ENCODE results near the gene CLINT1.

The CLINT1 gene

DNA sequence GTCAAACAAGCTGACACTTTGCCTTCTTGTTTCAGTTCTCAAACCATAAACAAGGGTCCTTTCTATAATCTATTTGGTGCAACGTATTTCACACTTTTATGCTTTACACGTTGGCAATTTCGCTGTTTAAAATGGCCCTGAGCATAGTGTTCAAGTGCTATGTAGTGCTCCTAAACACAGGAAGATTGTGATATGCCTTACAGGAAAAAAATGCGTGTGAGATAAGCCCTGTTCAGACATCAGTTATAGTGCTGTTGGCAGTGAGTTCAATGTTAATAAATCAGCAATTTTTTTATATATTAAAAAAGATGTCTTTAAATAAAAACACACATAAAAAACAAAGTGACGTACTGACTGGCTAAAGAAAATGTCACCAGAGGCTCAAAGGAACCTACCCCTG, 23.9 kb downstream of the CLINT1 start:
- Histone ChIP-seq H3K4me1 (ENCODE audit: control insufficient read depth in 2 of 2, insufficient read depth in 1 of 2, low read depth in 1 of 2, low read length in 2 of 2) (no peaks in the 10 kb centered on the region), H3K27me3 (ENCODE audit: control insufficient read depth in 3 of 3, insufficient read depth in 3 of 3, low read depth in 1 of 3, low read length in 3 of 3) (no peaks in the 10 kb centered on the region), H4K91ac (ENCODE audit: low read depth, low read length, poor library complexity) (no peak overlapping the region), H3K9me3 (replicated peaks in 1 of 2; ENCODE audit: control insufficient read depth in 2 of 2, insufficient read depth in 1 of 2, low read depth in 1 of 2, low read length in 2 of 2) (no peaks in the 10 kb centered on the region), H3K4me2 (ENCODE audit: insufficient read depth, low read length, poor library complexity, severe bottlenecking) (no peak overlapping the region), H3K23ac (ENCODE audit: low read depth, low read length, poor library complexity) (no peak overlapping the region), H2BK12ac (ENCODE audit: low read length) (no peak overlapping the region), H4K8ac (ENCODE audit: low read depth, low read length) (no peak overlapping the region), H3K18ac (ENCODE audit: low read length) (no peak overlapping the region), H2BK5ac (ENCODE audit: low read length) (no peak overlapping the region), H3K9ac (ENCODE audit: low read depth, low read length, poor library complexity) (no peak overlapping the region), H3K79me1 (ENCODE audit: low read depth, low read length) (peaks cover 4% of the 10 kb centered on the region), H2BK15ac (ENCODE audit: low read length) (no peak overlapping the region), H3K27ac (replicated peaks; ENCODE audit: low read length) (no peak overlapping the region), H2AFZ (ENCODE audit: low read length) (no peak overlapping the region), H2BK120ac (ENCODE audit: low read depth, low read length) (no peak overlapping the region), H3K36me3 (replicated peaks in 1 of 2; ENCODE audit: control insufficient read depth in 2 of 2, insufficient read depth in 2 of 2, low read length in 2 of 2) (peaks cover 0 to 5% of the 10 kb centered on the region in 2 donors), H3K4me3 (ENCODE audit: low read length in 2 of 2) (no peak overlapping the region), H3K14ac (ENCODE audit: low read length) (no peak overlapping the region), H2AK5ac (ENCODE audit: low read depth, low read length) (no peak overlapping the region), H3K4ac (ENCODE audit: low read length) (no peak overlapping the region)
- WGBS, 2 donors (ENCODE audit: extremely low coverage in 2 of 2, insufficient read length in 2 of 2, insufficient replicate concordance in 1 of 2), result no CpG with 5 or more reads among the region's 5 CpGs
- DNase-seq (ENCODE audit: low spot score), result no peak

DNA sequence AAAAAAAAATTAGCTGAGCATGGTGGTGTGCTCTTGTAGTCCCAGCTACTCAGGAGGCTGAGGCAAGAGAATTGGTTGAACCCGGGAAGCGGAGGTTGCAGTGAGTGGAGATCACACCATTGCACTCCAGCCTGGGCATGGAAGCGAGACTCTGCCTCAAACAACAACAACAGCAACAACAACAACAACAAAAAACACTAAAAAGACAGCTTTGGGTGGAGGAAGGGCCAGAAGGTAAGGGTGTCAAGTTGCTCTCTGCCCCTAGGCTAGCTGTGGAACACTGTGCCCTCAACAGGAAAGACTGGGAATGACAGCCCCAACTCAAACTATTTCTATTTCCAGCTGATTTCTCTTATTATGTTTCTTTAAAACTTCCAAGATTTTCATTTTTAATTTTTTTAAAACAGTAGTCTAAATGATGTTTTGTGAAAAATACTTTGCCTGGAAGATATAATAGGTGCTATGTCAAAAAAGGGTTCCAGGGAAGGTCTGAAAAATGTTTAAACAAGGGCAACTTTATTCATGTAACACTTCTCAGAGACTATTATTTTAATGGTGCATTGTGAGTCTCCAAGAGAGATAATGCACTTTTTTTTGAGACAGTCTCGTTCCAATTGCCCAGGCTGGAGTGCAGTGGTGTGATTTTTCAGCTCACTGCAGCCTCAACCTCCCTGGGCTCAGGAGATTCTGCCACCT, 29.9 kb downstream of the CLINT1 start:
- no CpG with 5 or more reads among the region's 4 CpGs for WGBS, 2 donors (ENCODE audit: extremely low coverage in 2 of 2, insufficient read length in 2 of 2, insufficient replicate concordance in 1 of 2)
- Histone ChIP-seq H2AK5ac (ENCODE audit: low read depth, low read length) (no peak overlapping the region), H3K27me3 (ENCODE audit: control insufficient read depth in 3 of 3, insufficient read depth in 3 of 3, low read depth in 1 of 3, low read length in 3 of 3) (no peaks in the 10 kb centered on the region), H4K91ac (ENCODE audit: low read depth, low read length, poor library complexity) (no peak overlapping the region), H3K79me1 (ENCODE audit: low read depth, low read length) (no peaks in the 10 kb centered on the region), H3K36me3 (replicated peaks in 1 of 2; ENCODE audit: control insufficient read depth in 2 of 2, insufficient read depth in 2 of 2, low read length in 2 of 2) (peaks cover 0 to 7% of the 10 kb centered on the region in 2 donors), H3K4me3 (ENCODE audit: low read length in 2 of 2) (no peak overlapping the region), H3K18ac (ENCODE audit: low read length) (no peak overlapping the region), H2BK120ac (ENCODE audit: low read depth, low read length) (no peak overlapping the region), H3K4me2 (ENCODE audit: insufficient read depth, low read length, poor library complexity, severe bottlenecking) (no peak overlapping the region), H3K9ac (ENCODE audit: low read depth, low read length, poor library complexity) (no peak overlapping the region), H3K27ac (replicated peaks; ENCODE audit: low read length) (no peak overlapping the region), H2AFZ (ENCODE audit: low read length) (no peak overlapping the region), H4K8ac (ENCODE audit: low read depth, low read length) (no peak overlapping the region), H2BK15ac (ENCODE audit: low read length) (no peak overlapping the region), H3K9me3 (replicated peaks in 1 of 2; ENCODE audit: control insufficient read depth in 2 of 2, insufficient read depth in 1 of 2, low read depth in 1 of 2, low read length in 2 of 2) (no peaks in the 10 kb centered on the region), H2BK12ac (ENCODE audit: low read length) (no peak overlapping the region), H2BK5ac (ENCODE audit: low read length) (no peak overlapping the region), H3K23ac (ENCODE audit: low read depth, low read length, poor library complexity) (no peak overlapping the region), H3K4me1 (ENCODE audit: control insufficient read depth in 2 of 2, insufficient read depth in 1 of 2, low read depth in 1 of 2, low read length in 2 of 2) (no peaks in the 10 kb centered on the region), H3K4ac (ENCODE audit: low read length) (no peak overlapping the region), H3K14ac (ENCODE audit: low read length) (no peak overlapping the region)
- DNase-seq (ENCODE audit: low spot score), result no peak

DNA sequence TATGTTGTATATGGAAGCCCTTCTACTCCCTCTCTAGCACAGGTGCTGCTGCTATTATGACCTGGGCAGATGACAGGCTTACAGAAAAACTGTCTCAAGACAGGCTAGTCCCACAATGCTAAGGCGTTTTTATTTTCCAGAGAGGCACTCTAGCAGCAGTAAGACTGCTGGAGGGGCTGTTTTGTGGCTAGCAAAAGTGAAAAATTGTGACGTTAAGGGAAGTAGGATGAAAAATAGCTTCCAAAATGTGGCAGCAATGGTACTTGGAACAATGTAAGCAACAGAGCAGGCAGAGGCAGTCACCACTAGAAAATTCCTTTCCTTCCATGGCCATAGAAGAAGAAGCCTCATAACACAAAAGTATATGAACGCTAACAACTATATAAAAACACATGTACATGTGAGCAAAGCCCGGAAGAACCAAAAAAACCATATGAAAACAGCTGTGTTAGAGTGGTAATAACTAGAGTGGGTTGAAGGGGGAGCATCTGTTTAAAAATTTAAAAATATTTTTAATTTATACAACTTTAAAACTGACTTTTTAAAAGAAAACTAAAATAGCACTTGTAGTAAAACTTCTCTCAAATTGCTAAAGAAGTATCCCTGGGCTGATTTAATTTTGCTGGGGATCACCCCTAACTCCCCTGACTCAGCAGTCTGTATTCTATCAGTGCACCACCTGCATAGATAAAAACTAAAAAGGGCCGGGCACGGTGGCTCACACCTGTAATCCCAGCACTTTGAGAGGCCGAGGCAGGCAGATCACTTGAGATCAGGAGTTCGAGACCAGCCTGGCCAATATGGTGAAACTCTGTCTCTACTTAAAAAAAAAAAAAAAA, 30.6 kb downstream of the CLINT1 start:
- Histone ChIP-seq H3K18ac (ENCODE audit: low read length) (no peak overlapping the region), H3K27ac (replicated peaks; ENCODE audit: low read length) (no peak overlapping the region), H3K4ac (ENCODE audit: low read length) (no peak overlapping the region), H2BK12ac (ENCODE audit: low read length) (no peak overlapping the region), H2BK5ac (ENCODE audit: low read length) (no peak overlapping the region), H3K9ac (ENCODE audit: low read depth, low read length, poor library complexity) (no peak overlapping the region), H3K4me1 (ENCODE audit: control insufficient read depth in 2 of 2, insufficient read depth in 1 of 2, low read depth in 1 of 2, low read length in 2 of 2) (peaks cover 0 to 2% of the 10 kb centered on the region in 2 donors), H4K91ac (ENCODE audit: low read depth, low read length, poor library complexity) (no peak overlapping the region), H3K23ac (ENCODE audit: low read depth, low read length, poor library complexity) (no peak overlapping the region), H2BK15ac (ENCODE audit: low read length) (no peak overlapping the region), H4K8ac (ENCODE audit: low read depth, low read length) (no peak overlapping the region), H2AK5ac (ENCODE audit: low read depth, low read length) (no peak overlapping the region), H3K4me2 (ENCODE audit: insufficient read depth, low read length, poor library complexity, severe bottlenecking) (no peak overlapping the region), H3K27me3 (ENCODE audit: control insufficient read depth in 3 of 3, insufficient read depth in 3 of 3, low read depth in 1 of 3, low read length in 3 of 3) (no peaks in the 10 kb centered on the region), H2BK120ac (ENCODE audit: low read depth, low read length) (no peak overlapping the region), H3K9me3 (replicated peaks in 1 of 2; ENCODE audit: control insufficient read depth in 2 of 2, insufficient read depth in 1 of 2, low read depth in 1 of 2, low read length in 2 of 2) (no peaks in the 10 kb centered on the region), H3K14ac (ENCODE audit: low read length) (no peak overlapping the region), H3K4me3 (ENCODE audit: low read length in 2 of 2) (no peak overlapping the region), H2AFZ (ENCODE audit: low read length) (no peak overlapping the region), H3K36me3 (replicated peaks in 1 of 2; ENCODE audit: control insufficient read depth in 2 of 2, insufficient read depth in 2 of 2, low read length in 2 of 2) (peaks cover 0 to 5% of the 10 kb centered on the region in 2 donors), H3K79me1 (ENCODE audit: low read depth, low read length) (peaks cover 2% of the 10 kb centered on the region)
- no peak for DNase-seq (ENCODE audit: low spot score)
- no CpG with 5 or more reads among the region's 8 CpGs for WGBS, 2 donors (ENCODE audit: extremely low coverage in 2 of 2, insufficient read length in 2 of 2, insufficient replicate concordance in 1 of 2)

DNA sequence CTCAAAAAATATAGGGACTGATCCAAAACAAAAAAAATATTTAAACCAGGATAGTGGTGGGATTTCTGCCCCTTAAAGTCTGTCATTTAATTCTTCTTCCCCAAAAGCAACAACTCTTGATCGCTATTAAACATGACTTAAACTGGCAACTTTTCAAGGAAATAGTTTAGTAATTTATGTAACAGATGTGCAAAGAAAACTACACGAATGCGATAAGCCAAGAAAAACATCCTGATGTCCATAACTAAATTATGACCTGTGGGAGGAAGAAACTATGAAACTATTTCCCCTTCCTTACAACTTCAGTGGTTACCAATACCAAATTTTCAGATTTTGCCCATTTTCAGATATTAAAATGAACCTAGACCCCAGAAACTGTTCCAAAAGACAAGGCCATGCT, 31.5 kb downstream of the CLINT1 start:
- no peak for DNase-seq (ENCODE audit: low spot score)
- WGBS, 2 donors (ENCODE audit: extremely low coverage in 2 of 2, insufficient read length in 2 of 2, insufficient replicate concordance in 1 of 2), result no CpG with 5 or more reads among the region's 3 CpGs
- H2BK12ac ChIP-seq (ENCODE audit: low read length), result no peak overlapping the region
- H2AK5ac ChIP-seq (ENCODE audit: low read depth, low read length), result no peak overlapping the region
- H2BK5ac ChIP-seq (ENCODE audit: low read length), result no peak overlapping the region
- no peak overlapping the region for H2BK15ac ChIP-seq (ENCODE audit: low read length)
- no peak overlapping the region for H4K91ac ChIP-seq (ENCODE audit: low read depth, low read length, poor library complexity)
- no peaks in the 10 kb centered on the region for H3K9me3 ChIP-seq (replicated peaks in 1 of 2; ENCODE audit: control insufficient read depth in 2 of 2, insufficient read depth in 1 of 2, low read depth in 1 of 2, low read length in 2 of 2)
- H2BK120ac ChIP-seq (ENCODE audit: low read depth, low read length), result no peak overlapping the region
- no peaks in the 10 kb centered on the region for H3K27me3 ChIP-seq (ENCODE audit: control insufficient read depth in 3 of 3, insufficient read depth in 3 of 3, low read depth in 1 of 3, low read length in 3 of 3)
- no peak overlapping the region for H3K27ac ChIP-seq (replicated peaks; ENCODE audit: low read length)
- H3K4me2 ChIP-seq (ENCODE audit: insufficient read depth, low read length, poor library complexity, severe bottlenecking), result no peak overlapping the region
- no peak overlapping the region for H3K9ac ChIP-seq (ENCODE audit: low read depth, low read length, poor library complexity)
- no peak overlapping the region for H3K4me3 ChIP-seq (ENCODE audit: low read length in 2 of 2)
- peaks cover 0 to 5% of the 10 kb centered on the region in 2 donors for H3K36me3 ChIP-seq (replicated peaks in 1 of 2; ENCODE audit: control insufficient read depth in 2 of 2, insufficient read depth in 2 of 2, low read length in 2 of 2)
- no peak overlapping the region for H4K8ac ChIP-seq (ENCODE audit: low read depth, low read length)
- H3K4ac ChIP-seq (ENCODE audit: low read length), result no peak overlapping the region
- no peak overlapping the region for H3K14ac ChIP-seq (ENCODE audit: low read length)
- no peak overlapping the region for H3K23ac ChIP-seq (ENCODE audit: low read depth, low read length, poor library complexity)
- H3K4me1 ChIP-seq (ENCODE audit: control insufficient read depth in 2 of 2, insufficient read depth in 1 of 2, low read depth in 1 of 2, low read length in 2 of 2), result peaks cover 0 to 2% of the 10 kb centered on the region in 2 donors
- H2AFZ ChIP-seq (ENCODE audit: low read length), result no peak overlapping the region
- H3K79me1 ChIP-seq (ENCODE audit: low read depth, low read length), result peaks cover 2% of the 10 kb centered on the region
- H3K18ac ChIP-seq (ENCODE audit: low read length), result no peak overlapping the region

Data from neuronal stem cell (in vitro differentiated cells).